Activated T-cell treated with anti-CD3 and anti-CD28 coated beads for 1 hour (primary cell): Measurements from ENCODE around the gene TREH.

ENCODE experiments used
- DNase-seq: peaks from one replicate; pipeline ENCODE4 v3.0.0-alpha.2; 2020; ENCODE audit warnings: low read depth

TREH gene

DNA sequence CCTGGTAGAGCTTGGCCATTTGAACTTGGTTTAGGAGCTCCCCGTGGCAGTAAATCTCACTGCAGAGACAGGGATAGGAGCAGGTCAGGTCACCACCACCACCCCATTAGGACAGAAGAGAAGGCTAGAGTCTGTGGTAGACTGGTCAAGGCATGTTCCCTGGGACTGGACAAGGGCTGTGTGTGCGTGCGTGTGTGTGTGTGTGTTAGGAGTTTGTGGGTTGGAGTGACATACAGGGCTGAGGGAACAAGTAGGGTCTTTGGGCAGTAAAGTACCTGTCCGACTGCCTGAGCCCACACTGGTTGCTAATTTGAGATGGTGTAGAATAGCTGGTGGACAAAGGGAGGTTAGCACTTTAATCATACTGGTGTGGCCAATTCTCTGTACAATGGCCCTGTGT, 16.1 kb downstream of the TREH start:
- DNase-seq, result no peak

DNA sequence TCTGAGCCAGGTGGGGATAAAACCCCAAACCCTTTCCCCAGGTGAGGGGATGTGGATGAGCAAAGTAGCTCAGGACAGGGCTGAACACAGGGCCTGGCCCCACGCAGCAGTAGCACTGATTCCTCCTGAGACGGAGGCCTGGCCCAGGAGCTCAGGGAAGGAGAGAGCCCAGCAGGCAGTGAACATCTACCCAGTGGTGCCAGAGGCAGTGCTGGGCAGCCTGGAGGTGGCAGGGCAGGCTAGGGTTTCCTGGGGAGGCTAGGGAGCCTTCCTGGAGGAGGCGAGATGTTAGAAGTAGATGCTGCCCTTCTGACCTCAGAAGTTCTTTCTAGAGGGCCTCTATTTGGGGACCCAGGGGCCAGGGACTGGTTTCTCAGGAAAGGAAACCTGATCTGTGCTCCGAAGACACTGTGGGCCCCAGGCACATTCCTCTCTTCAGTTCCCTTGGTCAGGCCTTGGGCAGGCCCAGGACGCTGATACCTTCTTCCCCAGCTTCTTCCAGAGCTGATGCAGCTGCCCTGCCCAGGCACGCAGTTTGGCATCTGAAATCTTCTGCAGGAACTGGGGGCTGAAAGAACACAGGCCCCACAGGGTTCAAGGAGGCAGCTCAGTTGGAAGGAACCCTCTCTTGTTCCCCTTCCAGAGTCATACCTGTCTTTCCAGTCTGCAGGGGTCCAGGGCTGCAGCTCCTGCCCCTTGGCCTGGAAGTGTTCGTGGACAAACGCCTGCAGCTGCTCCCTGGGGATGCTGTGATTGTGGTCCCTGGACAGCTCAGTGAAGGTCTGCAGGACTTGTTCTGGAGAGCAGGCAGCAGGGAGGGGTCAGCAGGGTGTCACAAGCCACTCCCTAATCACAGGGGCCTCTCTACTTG, 16.8 kb downstream of the TREH start:
- DNase-seq, result no peak

DNA sequence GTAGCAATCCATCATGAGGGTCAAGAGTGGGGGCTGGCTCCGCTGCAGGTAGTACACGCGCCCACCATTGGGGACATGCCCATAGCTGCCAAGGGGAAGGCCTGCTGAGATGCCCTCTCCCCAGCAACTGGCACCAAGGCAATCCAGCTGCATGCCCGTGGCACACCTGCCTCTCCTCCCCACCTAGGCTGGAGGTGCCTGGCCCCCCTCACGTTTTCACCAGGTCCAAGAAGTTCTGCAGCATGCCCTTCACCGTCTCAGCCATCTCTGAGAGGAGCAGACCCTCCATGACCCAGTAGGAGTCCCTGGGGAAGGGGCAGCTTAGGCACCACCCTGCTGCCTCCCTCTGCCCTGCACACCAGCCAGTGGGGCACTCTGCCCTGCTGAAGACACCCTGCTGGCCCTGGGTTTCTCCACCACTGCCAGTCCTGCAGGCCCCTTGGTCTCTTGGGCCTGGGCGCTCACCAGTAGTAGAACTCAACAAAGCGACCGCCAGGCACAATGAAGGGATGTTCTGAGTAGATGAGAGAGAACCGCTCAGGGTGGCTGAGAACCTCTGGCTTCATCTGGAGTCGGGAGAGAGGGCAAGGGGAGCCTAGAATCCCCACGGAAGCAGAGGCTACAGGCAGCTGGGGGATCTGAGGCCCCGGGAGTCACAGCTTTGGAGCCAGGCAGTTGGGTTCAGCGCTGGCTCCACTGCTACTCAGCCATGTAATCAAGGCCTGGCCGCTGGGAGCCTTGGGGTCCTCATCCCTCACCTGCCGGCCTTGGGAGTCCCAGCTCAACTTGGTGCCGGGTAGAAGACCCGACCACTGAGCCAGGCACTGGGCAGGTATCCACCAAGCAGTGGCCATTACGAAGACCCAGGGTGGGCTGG, 17.8 kb downstream of the TREH start:
- DNase-seq, result no peak

DNA sequence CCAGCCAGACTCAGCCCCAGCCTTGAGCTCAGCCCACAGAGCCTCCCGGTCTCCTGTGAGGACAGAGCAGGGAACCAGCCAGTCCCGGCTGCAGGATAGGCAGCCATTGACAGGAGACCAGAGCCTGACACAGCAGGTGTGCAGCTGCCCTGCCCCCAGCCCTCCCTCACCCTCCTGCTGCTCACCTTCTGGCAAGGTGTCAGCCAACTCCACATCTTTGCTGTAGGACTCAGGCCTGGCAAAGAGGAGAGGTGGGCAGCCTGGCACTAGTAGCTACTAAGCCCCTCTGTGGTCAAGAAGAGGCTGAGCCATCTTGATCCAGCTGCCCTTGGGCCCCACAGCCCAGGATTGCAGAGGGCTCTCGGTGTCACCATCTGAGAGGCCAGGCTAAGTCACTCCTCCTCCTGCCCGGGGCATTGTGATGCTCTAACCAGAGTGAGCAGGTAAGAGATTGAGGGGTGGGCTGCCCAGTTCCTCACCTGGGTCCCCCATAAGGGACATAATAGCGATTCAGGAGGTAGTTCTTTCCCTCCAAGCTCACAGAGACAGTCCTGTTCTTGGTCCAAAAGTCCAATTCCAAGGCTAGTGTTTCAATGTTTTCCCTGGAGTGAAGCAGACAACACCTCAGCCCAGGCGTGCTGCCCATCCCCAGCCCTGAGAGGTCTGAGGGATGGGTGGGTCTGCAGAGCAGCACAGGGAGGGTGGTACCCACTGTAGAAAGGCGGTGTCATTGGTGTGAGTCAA, 18.6 kb downstream of the TREH start:
- DNase-seq, result no peak

DNA sequence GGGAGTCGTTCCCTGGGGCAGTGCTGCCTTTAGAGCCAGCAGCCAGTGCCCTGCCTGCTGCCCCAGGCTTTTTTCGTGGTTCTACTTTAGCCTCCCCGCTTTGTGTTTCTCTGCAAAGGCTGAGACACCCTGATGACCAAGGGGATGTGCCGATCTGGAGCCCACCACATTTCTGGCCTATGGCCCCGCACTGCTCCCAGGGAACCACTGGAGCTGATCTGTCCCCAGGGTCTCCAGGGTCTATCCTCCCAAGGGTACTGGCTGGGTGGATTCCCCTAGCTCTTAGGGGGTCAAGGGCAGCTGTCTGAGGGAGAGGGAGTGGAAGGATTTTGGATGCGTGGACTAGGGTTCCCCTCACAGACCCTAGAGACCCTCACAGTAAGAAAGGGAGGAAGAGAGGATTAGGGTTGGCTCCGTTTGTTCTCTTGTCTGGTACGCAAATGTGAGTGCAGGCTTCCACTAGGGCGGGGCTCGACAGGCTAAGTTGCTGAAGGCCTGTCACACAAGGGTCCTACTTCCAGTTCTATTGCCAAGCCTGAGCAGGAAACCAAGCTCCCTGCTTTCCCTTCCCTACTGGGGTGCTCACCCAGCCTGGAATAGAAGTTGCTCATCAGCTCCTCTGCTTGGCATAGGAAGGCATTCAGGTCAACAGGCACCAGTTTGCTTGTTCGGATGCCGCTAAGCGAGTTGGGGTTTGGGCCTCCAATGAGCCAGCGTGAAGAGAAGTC, 19.3 kb downstream of the TREH start:
- DNase-seq, result no peak

GRCh38 chr11:118659314-118659952, 20.0 kb downstream of the TREH start:
- DNase-seq, result peak; percentile 89

DNA sequence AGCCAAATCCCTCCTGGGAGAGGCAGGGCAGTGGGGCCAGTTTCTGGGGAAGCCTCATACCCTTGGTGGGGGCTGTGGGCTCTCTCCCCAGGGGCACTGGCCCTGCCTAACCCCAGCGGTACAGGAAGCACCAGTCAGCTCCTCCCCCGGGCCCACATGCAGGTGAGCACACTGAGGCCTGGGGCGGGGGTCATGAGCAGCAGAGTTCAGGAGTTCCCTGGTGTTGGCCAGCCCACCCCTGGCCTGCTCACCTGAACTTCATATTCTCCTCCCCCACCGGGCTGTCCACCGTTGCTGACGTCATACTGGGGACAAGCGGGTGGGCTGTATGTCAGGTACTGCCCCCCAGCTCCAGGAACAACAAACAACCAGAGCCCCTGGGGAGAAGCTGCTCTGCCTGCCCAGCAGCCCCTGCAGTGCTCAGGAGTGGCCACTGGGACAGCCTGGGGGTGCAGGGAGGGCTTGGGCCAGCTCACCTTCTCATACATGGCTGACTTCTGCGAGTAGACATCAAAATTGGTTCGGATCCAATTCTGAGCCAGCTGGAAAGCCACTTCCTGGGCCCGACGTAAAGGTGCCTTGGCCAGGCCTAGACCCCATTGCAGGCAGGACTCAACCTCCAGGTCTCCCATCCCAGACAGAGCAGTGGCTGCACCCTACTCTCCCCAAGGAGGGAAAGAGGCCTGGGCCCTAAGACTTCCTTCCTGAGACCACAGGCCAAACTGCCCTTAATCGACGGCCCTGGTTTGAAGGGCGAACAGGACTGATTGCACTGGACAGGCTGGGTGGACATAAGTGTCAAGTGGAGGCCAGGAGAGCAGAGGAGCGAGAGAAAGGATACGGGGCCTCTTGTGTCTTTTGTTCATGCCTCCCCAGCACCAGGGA, 20.8 kb downstream of the TREH start:
- DNase-seq, result no peak

DNA sequence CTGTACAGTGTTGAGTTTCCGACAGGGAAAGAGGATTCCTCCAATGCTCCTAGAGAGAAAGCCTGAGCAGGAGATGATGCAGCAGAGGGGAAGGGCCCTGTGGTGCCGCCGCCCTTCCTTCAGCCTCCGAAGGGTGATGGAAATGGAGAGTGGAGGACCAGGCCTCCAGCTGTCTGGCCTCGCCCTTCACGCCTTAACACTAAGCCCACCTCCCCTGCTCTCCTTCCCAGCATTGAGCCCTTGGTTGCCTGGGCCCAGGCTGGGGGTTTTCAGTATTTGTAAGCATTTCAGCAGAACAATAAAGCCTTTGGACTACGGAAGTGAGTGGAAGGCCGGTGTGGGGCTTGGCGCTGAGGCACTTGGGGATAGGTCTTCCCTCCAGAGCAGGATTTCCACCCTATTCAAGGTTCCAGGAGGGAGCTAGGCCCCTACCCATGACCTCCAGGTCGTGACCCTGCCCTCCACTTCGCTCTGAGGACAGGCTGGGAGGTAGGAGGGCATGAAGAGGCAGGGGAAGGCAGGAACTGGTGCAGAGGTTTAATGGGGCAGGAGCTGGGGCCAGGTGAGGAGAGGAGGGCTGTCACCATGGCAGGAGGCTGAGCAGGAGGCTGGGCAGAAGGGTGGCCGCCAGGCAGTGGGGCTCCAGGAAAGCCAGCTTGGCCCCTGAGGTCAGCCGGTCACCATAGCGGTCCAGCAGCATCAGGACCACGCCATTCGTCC, 21.6 kb downstream of the TREH start:
- no peak for DNase-seq

DNA sequence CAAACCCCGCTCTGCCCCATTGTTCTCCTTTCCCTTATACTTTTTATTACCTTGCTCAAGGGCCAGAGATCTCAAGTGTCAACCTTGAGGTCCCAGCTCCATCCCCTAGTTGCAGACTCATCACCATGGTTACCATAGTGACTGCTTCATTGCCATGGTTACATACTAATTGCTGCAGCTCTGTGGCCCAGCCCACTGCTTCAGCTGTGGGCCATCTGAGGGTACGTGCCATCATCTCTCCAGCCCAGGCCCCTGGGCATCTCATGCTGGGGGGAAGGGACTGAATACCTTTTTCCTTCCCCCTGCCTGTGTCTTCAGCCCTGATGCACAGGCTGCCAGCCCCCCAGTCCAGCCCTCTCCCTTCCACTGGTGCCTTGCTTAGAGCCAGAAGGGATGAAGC, 22.2 kb downstream of the TREH start:
- DNase-seq, result no peak

DNA sequence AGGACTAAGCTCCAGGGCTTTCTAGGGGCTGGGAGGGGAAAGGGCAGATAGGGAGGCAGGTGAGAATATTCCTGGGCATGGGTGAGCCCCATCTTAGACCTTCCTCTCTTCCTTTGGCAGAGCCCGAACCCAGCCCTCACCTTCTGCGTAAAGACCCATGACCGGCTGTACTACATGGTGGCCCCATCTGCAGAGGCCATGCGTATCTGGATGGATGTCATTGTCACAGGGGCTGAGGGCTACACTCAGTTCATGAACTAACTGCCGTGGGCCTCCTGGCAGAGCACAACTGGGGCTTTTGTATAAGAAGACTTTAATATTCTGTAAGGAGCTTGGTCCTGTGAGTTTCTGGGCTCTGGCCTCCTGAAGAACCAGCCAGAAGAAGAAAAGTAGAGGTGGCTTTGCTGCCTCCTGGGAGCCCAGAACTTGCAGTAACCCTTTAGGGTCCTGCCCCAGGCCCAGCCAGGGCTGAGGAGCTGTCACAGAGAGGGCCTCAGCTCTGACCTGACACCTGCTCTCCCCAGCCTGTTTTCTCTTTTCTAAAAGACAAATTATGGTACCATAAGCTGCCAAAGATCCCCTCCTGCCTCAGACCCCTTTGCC, 22.8 kb downstream of the TREH start:
- no peak for DNase-seq

DNA sequence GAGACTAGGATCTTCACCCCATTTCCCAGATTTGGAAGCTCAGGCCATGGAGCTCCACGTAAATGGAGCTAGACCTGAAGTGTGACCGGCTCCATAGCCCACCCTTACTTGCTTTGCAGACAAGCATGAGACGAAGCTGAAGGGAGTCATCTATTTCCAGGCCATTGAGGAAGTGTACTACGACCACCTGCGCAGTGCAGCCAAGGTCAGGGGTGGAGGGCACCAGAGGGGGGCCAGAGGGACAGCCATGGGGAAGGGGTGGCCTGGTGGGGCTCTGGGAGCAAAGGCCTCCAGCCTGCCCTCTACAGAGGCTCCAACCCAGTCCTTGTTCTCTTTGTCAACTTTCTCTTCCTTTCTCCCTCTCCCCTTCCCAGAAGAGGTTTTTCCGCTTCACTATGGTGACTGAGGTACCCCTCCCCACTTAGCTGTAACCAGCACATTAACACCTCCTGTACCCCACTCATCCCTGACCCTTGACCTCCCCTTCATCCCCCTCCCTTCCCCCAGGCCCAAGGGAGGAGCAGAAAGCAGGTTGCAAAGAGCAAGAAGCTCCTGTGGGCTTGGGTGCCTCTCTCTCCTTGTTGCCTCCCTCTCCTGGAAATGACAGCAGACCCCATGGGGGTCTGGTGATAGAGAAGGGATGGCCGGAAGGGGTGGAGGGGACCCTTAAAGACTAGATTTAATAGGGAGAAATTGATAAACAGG, 23.8 kb downstream of the TREH start:
- no peak for DNase-seq

DNA sequence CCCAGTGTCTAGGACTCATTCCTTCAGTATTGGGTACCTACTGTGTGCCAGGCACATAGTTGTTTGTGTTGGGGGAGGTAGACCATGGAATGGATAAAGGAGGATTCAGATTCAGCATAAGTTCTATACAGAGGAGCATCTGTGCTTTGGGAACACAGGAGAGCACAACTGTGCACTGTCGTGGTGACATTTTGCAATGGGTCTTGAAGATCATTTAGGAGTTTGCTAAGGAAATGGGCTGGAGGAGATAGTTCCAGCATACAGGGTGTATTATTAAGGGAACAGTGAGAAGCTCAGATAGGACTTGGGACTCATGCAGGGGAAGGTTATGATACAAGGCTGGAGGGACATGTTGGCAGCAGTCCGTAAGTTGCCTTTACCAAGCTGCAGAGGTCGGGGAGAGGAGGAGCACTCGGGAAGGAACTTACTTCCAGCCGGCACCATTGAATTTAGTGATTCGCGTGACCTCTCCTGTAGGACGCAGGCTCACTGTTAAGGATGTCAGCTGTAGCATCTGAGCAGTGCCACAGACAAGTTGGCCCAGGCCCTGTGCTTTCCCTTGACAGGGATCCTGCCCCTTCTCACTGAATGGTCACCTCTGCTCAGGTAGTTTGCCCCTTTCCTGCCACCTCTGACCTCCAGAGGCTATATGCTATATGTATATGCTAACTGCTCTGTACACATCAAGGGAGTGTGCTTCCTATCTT, 25.6 kb downstream of the TREH start:
- DNase-seq, result no peak

GRCh38 chr11:118652681-118653181, 26.7 kb downstream of the TREH start:
- DNase-seq, result no peak

DNA sequence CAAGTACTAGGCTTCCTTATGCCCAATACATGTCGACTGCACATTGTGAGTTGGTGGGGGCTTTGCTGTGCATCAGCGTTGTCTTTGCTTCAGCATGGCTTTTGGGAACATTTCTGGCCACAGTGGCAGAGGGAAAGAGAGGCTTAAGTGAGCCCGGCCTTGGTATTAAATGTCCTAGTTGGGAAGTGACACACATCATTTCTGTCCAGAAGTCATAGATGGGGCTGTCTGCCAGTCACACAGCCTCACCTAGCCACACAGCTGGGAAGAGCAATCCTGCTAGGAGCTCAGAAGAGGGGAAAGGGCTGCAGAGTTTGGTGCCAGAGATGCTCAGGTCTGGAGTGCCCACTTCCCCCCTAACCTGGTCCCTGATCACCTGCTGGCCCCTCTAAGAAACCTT, 27.6 kb downstream of the TREH start:
- DNase-seq, result no peak

GRCh38 chr11:118650366-118650765, 29.1 kb downstream of the TREH start:
- no peak for DNase-seq

- DNase-seq, result no peak
These were observed 29.5 kb downstream of the TREH start for GRCh38 chr11:118649941-118650340.

- DNase-seq, result no peak
These were observed 31.2 kb downstream of the TREH start for GRCh38 chr11:118648291-118648690.

- DNase-seq, result no peak
These were observed 33.1 kb downstream of the TREH start for GRCh38 chr11:118646393-118646792.
